Effector memory CD8-positive, alpha-beta T cell (primary cell): ENCODE measurements around the gene NCOA1.

Experiments used
- ATAC-seq: fragments of 150-1000 bp; cut with Tn5 transposase; replicated peaks from 2 replicates; pipeline ENCODE4 v1.10.0; 2021; ENCODE audit warnings: mild to moderate bottlenecking, moderate library complexity
- DNase-seq, 3 experiments: peaks; one replicate each; pipeline ENCODE4 v3.0.0; 2021
- H3K27ac Mint-ChIP-seq, 2 donors: one replicate each; pipeline ENCODE4 v1.8.0; 2022; ENCODE audit warnings: mild to moderate bottlenecking in 2 of 2, mixed read lengths in 2 of 2, moderate library complexity in 2 of 2
- H3K27me3 Mint-ChIP-seq, 2 donors: one replicate each; pipeline ENCODE4 v1.8.0; 2022; ENCODE audit warnings: mixed read lengths in 2 of 2
- H3K36me3 Mint-ChIP-seq: one replicate; pipeline ENCODE4 v1.8.0; 2022; ENCODE audit warnings: mild to moderate bottlenecking, moderate library complexity, mixed read lengths; ENCODE audit not compliant: insufficient read depth
- H3K4me1 Mint-ChIP-seq, 2 donors: one replicate each; pipeline ENCODE4 v1.8.0; 2022; ENCODE audit warnings: low read depth in 2 of 2, mixed read lengths in 2 of 2
- H3K4me3 Mint-ChIP-seq, 2 donors: one replicate each; pipeline ENCODE4 v1.8.0; 2022; ENCODE audit warnings: mild to moderate bottlenecking in 2 of 2, mixed read lengths in 2 of 2, moderate library complexity in 2 of 2
- H3K9me3 Mint-ChIP-seq, 2 donors: one replicate each; pipeline ENCODE4 v1.8.0; 2022; ENCODE audit warnings: mixed read lengths in 2 of 2

NCOA1 gene

DNA sequence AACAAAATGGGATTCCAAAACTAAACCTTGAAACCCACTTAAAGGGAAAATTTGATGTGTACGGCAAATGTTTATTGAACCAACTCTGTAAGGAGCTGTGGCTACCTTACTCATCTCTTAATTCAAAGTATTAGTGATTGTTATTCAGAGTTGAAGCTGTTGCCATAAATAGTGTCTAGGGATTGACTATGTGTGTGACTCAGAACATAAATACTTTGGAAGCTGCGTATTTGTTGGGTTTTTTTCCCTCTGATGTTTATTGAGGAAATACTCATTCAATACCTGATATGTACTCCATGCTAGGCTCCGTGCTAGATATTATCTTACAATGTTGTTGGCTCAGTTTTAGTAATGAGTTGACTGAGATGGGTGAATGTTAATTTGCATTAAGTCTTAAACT lies 211.7 kb downstream of the NCOA1 start:
- no peaks in the 10 kb centered on the region for H3K9me3 Mint-ChIP-seq
- H3K4me1 Mint-ChIP-seq = no peaks in the 10 kb centered on the region
- ATAC-seq (no peak), DNase-seq (no peak)
- peaks cover 47% of the 10 kb centered on the region for H3K36me3 Mint-ChIP-seq
- peak overlapping the region in 1 of 2 donors; percentile 65 for H3K27ac Mint-ChIP-seq
- H3K27me3 Mint-ChIP-seq = no peaks in the 10 kb centered on the region
- H3K4me3 Mint-ChIP-seq = no peak overlapping the region

DNA sequence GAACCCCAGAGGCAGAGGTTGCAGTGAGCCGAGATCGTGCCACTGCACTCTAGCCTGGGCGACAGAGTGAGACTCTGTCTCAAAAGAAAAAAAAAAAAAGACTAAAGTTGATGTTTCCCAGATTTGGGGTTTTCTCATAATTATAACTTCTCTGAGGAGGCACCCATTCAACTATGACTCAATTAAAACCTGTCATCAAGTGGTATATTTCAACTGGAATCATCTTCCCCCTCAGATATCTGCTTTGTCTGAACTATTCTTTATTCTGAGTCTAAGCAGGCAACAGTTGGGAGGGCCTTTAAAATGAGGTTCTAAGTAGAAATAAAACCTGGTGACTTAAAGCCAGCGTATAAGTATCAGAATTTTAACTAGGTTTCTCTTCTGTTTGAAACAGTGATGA lies 213.6 kb downstream of the NCOA1 start:
- H3K4me1 Mint-ChIP-seq = peaks cover 0 to 4% of the 10 kb centered on the region in 2 donors
- no peak for ATAC-seq
- no peak overlapping the region for H3K27ac Mint-ChIP-seq
- no peaks in the 10 kb centered on the region for H3K9me3 Mint-ChIP-seq
- no peak for DNase-seq
- H3K27me3 Mint-ChIP-seq = no peaks in the 10 kb centered on the region
- peaks cover 36% of the 10 kb centered on the region for H3K36me3 Mint-ChIP-seq
- H3K4me3 Mint-ChIP-seq = no peak overlapping the region

DNA sequence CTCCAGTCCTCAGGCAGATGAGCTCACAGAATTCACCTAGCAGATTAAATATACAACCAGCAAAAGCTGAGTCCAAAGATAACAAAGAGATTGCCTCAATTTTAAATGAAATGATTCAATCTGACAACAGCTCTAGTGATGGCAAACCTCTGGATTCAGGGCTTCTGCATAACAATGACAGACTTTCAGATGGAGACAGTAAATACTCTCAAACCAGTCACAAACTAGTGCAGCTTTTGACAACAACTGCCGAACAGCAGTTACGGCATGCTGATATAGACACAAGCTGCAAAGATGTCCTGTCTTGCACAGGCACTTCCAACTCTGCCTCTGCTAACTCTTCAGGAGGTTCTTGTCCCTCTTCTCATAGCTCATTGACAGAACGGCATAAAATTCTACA lies 216.1 kb downstream of the NCOA1 start:
- no peaks in the 10 kb centered on the region for H3K9me3 Mint-ChIP-seq
- ATAC-seq (no peak), DNase-seq (no peak)
- H3K27me3 Mint-ChIP-seq = no peaks in the 10 kb centered on the region
- peaks cover 0 to 4% of the 10 kb centered on the region in 2 donors for H3K4me1 Mint-ChIP-seq
- peaks cover 44% of the 10 kb centered on the region for H3K36me3 Mint-ChIP-seq
- H3K27ac Mint-ChIP-seq = no peak overlapping the region
- H3K4me3 Mint-ChIP-seq = no peak overlapping the region

DNA sequence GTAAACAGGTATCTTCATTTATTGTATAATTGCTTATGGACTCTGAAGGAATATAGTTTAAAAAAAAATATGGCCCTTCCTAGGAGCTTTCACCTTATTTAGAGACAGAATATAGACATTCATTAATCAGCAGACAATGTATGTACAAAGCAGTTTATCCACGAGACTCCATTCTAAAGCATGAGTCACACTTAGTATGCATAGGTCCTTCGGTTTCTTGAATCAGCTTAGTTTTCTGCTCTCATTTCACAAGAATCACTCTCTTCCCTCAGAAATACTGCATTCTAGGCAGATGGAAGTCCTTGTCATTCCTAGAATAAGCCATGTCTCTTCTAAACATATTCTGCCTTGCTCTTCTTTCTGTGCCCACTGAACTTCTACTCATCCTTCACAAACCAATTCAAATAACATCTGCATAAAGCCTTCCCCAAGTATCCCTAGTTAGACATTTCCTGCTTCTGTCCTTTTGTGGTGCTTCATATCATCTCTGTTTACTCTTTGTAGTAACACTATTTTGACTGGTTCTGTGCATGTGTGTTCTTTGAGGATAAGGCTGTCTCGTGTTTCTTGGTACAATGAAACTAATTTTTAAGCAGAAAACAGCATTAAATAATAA lies 217.6 kb downstream of the NCOA1 start:
- H3K36me3 Mint-ChIP-seq = peaks cover 55% of the 10 kb centered on the region
- no peak overlapping the region for H3K27ac Mint-ChIP-seq
- ATAC-seq = no peak
- DNase-seq = no peak
- H3K27me3 Mint-ChIP-seq = no peaks in the 10 kb centered on the region
- no peak overlapping the region for H3K4me3 Mint-ChIP-seq
- H3K4me1 Mint-ChIP-seq = peaks cover 0 to 4% of the 10 kb centered on the region in 2 donors
- H3K9me3 Mint-ChIP-seq = no peaks in the 10 kb centered on the region

DNA sequence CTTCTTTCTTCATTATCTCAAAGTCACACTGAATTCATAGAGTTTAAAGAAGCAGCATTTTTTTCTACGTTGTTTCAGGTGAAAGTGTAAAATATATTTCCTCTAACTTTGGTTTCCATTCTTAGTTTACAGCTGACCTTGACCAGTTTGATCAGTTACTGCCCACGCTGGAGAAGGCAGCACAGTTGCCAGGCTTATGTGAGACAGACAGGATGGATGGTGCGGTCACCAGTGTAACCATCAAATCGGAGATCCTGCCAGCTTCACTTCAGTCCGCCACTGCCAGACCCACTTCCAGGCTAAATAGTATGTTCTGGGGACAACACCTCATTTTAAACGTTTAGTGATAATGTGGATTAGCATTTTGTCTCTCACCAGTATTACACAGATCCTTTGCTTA lies 219.8 kb downstream of the NCOA1 start:
- peaks cover 0 to 4% of the 10 kb centered on the region in 2 donors for H3K4me1 Mint-ChIP-seq

DNA sequence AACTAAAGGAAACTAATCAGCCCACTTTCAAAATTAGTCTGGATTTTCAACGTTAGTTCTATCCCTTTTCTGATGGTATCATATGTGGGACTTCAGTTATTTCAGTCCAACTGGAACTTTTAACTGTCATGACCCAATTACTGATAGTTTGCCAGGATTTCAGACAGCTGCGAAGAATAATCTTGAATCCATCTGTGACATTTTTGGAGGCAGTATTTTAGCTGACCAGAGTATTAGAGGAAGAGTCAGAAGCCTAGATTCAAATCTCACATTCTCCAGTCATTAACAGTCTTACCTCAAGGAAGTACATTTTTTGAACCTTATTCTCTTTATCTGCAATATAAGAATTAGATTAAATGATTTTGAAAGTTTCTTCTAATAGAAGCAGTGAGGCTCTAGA lies 220.8 kb downstream of the NCOA1 start:
- DNase-seq (no peak), ATAC-seq (no peak)
- H3K4me1 Mint-ChIP-seq = peaks cover 0 to 4% of the 10 kb centered on the region in 2 donors
- peaks cover 57% of the 10 kb centered on the region for H3K36me3 Mint-ChIP-seq
- H3K4me3 Mint-ChIP-seq = no peak overlapping the region
- H3K27ac Mint-ChIP-seq = no peak overlapping the region
- no peaks in the 10 kb centered on the region for H3K27me3 Mint-ChIP-seq
- no peaks in the 10 kb centered on the region for H3K9me3 Mint-ChIP-seq

More for the DNA sequence above, 219.8 kb downstream of the NCOA1 start:
- Mint-ChIP-seq H3K4me3 (no peak overlapping the region), H3K27me3 (no peaks in the 10 kb centered on the region), H3K9me3 (no peaks in the 10 kb centered on the region), H3K27ac (no peak overlapping the region), H3K36me3 (peaks cover 57% of the 10 kb centered on the region)
- ATAC-seq = no peak
- DNase-seq = no peak

DNA sequence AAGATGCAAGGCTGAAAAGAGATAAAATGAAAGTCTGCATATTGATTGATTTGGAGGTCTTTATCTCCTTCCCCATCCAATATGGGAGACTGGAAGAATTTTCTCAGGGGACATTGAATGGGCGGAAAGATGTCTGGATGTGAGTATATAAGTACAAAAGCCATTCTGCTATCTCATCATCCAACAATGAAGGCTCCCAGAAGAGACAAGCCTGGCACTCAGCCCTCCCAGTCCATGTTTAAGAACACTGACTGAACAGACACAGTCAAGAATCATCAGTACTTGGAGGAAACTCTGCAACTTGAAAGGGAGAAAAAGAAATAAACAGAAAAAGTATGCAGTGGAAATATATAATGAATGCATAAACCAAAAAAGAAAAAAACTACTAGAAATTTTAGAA lies 221.2 kb downstream of the NCOA1 start:
- DNase-seq (no peak), ATAC-seq (no peak)
- Mint-ChIP-seq H3K4me3 (peak overlapping the region in 1 of 2 donors; percentile 35), H3K36me3 (peaks cover 53% of the 10 kb centered on the region), H3K9me3 (no peaks in the 10 kb centered on the region), H3K4me1 (peaks cover 0 to 4% of the 10 kb centered on the region in 2 donors), H3K27ac (no peak overlapping the region), H3K27me3 (no peaks in the 10 kb centered on the region)

DNA sequence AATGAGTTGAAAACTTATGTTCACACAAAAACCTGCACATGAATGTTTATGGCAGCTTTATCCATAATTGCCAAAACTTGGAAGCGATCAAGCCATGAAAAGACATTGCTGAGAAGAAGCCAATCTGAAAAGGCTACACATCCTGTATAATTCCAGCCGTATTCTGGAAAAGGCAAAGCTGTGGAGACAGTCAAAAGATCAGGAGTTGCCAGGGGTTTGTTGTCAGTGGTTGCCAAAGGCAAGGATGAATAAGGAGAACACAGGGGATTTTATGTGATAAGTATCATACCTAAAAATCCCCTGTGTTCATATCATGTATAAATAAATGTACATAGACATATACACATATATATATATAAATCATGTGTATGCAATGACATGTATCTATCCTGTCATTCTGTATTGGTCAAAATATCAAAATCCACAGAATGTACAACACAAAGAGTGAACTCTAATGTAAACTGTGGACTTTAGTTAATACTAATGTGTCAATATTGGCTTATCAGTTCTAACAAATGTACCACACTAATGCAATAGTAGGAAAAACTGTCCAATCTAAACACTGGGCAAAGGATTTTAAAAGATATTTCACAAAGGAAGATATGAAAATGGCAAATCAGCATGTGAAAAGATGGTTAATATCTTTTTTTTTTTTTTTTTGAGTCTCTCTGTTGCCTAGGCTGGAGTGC lies 226.4 kb downstream of the NCOA1 start:
- peaks cover 57% of the 10 kb centered on the region for H3K36me3 Mint-ChIP-seq
- DNase-seq = no peak

DNA sequence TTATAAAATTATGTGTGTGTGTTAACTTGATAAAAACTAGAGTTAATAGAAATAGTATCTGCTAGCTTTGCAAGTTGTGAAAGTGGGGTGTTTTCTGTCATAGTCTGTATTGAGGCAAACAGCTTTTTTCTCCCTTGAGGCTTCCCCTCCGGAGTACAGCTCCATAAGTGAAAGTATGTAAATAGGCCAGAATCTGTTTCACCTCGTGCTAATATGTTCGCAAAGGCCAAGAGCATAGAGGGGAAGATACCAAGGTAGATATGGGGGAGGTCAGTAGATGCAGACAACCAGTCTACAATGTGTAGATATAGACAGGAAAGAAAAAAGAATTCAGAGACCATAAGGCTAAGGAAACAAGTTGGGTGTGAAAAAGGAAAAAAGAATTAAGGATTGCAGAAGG lies 229.3 kb downstream of the NCOA1 start:
- Mint-ChIP-seq H3K27ac (peak overlapping the region in 1 of 2 donors; percentile 9), H3K36me3 (peaks cover 39% of the 10 kb centered on the region)
- ATAC-seq = no peak

More for the DNA sequence above, 226.4 kb downstream of the NCOA1 start:
- Mint-ChIP-seq H3K9me3 (no peaks in the 10 kb centered on the region), H3K4me3 (no peak overlapping the region), H3K27ac (no peak overlapping the region), H3K27me3 (no peaks in the 10 kb centered on the region), H3K4me1 (peaks cover 3 to 14% of the 10 kb centered on the region in 2 donors)
- ATAC-seq = no peak

DNA sequence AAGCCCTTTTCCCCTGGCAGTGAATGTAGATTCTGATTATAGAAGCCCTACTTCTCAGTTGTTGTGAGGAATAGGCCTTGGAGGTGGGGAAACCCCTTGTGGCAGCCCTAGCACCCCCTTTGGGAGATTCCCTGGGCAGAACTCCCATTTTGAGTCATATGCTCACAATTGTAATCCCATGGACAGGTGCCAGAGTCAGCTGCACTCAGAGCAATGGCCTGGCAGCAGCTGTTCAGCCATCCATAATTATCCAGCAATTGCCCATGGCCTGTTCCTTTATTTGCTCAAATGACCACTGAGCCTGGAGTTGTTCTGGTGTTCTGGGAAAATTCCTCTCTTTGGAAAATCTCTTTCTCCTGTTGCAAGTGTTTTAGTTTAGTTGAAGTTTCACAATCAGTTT lies 230.4 kb downstream of the NCOA1 start:
- Mint-ChIP-seq H3K36me3 (peaks cover 31% of the 10 kb centered on the region), H3K9me3 (no peaks in the 10 kb centered on the region), H3K4me3 (no peak overlapping the region), H3K27ac (peak overlapping the region; percentile 9), H3K27me3 (no peaks in the 10 kb centered on the region), H3K4me1 (peaks cover 3 to 20% of the 10 kb centered on the region in 2 donors)
- no peak for ATAC-seq
- DNase-seq = no peak

More for the DNA sequence above, 229.3 kb downstream of the NCOA1 start:
- Mint-ChIP-seq H3K9me3 (no peaks in the 10 kb centered on the region), H3K27me3 (no peaks in the 10 kb centered on the region), H3K4me1 (peaks cover 3 to 20% of the 10 kb centered on the region in 2 donors), H3K4me3 (no peak overlapping the region)
- DNase-seq = no peak

DNA sequence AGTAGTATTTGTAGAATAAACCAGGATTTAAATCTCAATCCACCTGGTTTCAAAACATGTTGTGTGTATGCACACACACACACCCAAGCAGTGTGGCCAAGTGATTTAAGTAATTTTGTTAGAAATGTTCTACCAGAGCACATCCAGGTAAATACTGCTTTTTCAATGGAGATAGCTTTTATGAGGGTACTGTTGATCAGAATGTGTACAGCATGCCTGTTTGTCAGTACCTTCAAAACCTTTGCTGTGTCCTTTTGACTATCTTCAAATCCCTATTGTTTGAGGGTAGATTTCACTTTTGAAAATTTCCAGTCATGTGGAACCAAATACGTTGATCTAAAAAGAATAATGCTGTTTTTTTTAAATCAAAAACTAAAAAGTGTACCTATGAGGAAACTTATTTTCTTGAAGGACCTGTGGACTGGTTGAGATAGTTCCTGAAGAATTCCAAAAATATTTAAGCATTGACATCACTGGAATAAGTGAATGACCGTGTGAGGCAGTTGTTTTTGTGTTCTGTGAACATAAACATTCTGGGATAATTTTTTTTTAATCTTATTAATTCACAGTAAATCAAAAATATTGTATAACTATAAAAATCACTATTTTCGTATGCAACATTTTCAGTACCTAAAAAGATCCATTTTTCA lies 231.2 kb downstream of the NCOA1 start:
- peak overlapping the region in 1 of 2 donors; percentile 9 for H3K27ac Mint-ChIP-seq

DNA sequence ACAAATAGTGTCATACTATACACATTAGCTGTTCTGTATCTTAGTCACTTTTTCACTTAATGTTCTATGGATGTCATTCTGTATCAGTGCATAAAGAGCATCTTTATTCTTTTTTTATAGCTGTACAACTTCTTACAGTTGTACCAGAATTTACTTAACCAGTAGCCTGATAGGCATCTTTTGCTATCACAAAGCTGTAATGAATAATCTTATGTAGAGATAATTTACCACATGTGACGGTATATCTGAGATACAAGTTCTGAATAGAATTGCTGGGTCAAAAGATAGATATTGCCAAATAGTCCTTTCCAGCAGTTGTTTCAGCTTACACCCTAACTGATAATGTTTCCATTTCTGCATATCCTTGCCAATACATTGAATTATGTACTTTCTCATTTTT lies 232.1 kb downstream of the NCOA1 start:
- DNase-seq (no peak), ATAC-seq (no peak)
- Mint-ChIP-seq H3K4me3 (no peak overlapping the region), H3K4me1 (peaks cover 3 to 20% of the 10 kb centered on the region in 2 donors), H3K27me3 (no peaks in the 10 kb centered on the region), H3K36me3 (peaks cover 31% of the 10 kb centered on the region), H3K9me3 (no peaks in the 10 kb centered on the region), H3K27ac (peak overlapping the region in 1 of 2 donors; percentile 65)

More for the DNA sequence above, 231.2 kb downstream of the NCOA1 start:
- DNase-seq = no peak
- H3K27me3 Mint-ChIP-seq = no peaks in the 10 kb centered on the region
- H3K4me3 Mint-ChIP-seq = no peak overlapping the region
- ATAC-seq = no peak
- peaks cover 37% of the 10 kb centered on the region for H3K36me3 Mint-ChIP-seq
- no peaks in the 10 kb centered on the region for H3K9me3 Mint-ChIP-seq
- H3K4me1 Mint-ChIP-seq = peaks cover 3 to 20% of the 10 kb centered on the region in 2 donors

DNA sequence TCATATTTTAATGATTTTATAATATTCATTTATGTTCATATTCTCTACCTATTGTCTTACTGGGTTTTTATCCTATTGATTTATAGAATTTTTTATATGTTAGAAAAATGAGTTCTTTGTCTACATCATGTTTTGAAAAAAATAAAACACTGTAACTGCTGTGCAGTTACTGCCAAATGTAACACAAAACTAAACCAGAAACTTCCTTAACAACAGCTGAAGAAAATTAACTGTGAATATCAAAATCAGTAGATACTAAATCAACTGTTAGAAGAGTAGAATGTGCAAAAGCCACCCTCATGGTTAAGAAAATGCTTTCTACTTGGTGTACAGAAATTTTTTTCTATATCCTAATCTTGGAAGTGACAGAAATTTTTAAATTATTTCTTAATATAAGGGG lies 232.6 kb downstream of the NCOA1 start:
- Mint-ChIP-seq H3K9me3 (no peaks in the 10 kb centered on the region), H3K27ac (peak overlapping the region in 1 of 2 donors; percentile 44), H3K4me1 (peaks cover 3 to 20% of the 10 kb centered on the region in 2 donors), H3K27me3 (no peaks in the 10 kb centered on the region), H3K4me3 (no peak overlapping the region), H3K36me3 (peaks cover 28% of the 10 kb centered on the region)
- ATAC-seq (no peak), DNase-seq (no peak)
